HepG2 (cell line): ENCODE data around the gene ESR1. TPM values are rescaled to one million over a fixed set of nuclear protein-coding genes. Genes with fewer than 3 reads are reported as not detected.

ENCODE experiments used
- ATAC-seq: fragments of 200-7000 bp; cut with Tn5 transposase; 3 replicates; pipeline ENCODE4 v1.9.1; 2020; ENCODE audit warnings: mild to moderate bottlenecking, moderate library complexity
- BruUV-seq: library from RNA; stranded (reverse); fragments of 400-500 nt; replicated peaks from 2 replicates; lab custom pipeline; 2021; lab: Mats Ljungman, UMichigan
- CTCF ChIA-PET: fragments of 300-600 bp; formaldehyde crosslinking; extraction: SDS; loops from one replicate; lab custom pipeline; 2021; ENCODE audit warnings: low total read pairs, inconsistent platforms, low intra/inter-chr PET ratio; lab: Yijun Ruan, JAX
- POLR2A ChIA-PET: fragments of 350-600 bp; sonication (Branson Sonifier 250); formaldehyde crosslinking; loops from one replicate; lab custom pipeline; 2020; ENCODE audit warnings: antibody characterized with exemption, inconsistent platforms; lab: Yijun Ruan, JAX
- DNase-seq: peaks from one replicate; pipeline ENCODE4 v3.0.0-alpha.2; 2015; ENCODE audit warnings: low spot score
- FAIRE-seq: peaks from 3 replicates; lab custom pipeline; 2011; peaks lifted over from hg19 to GRCh38; lab: Jason Lieb, UNC
- H2AFZ ChIP-seq: one replicate; pipeline ENCODE4 v1.6.1; 2011; ENCODE audit warnings: low read length, inconsistent platforms
- H3K27ac ChIP-seq: fragments of 300-600 bp; 3 replicates; pipeline ENCODE4 v1.8.0; 2011; ENCODE audit warnings: mixed run types, mild to moderate bottlenecking, mixed read lengths, low read length, inconsistent platforms; ENCODE audit not compliant: insufficient read depth; ENCODE audit errors: extremely low read length
- H3K27me3 ChIP-seq, 2 experiments: fragments of 200-600 bp in 1 of 2; 2 replicates in 1 of 2; 3 replicates in 1 of 2; pipeline versions ENCODE4 v1.6.0 to v1.8.0; 2011; ENCODE audit warnings: low read length in 2 of 2, mild to moderate bottlenecking in 2 of 2, moderate library complexity in 2 of 2, inconsistent platforms in 1 of 2; ENCODE audit not compliant: insufficient read depth in 2 of 2, control insufficient read depth in 1 of 2
- H3K36me3 ChIP-seq, 2 experiments: fragments of 200-600 bp in 1 of 2; replicated peaks in 1 of 2; 2 replicates in 1 of 2; 3 replicates in 1 of 2; pipeline versions ENCODE4 v1.5.1 to v1.8.0; 2011; ENCODE audit warnings: low read length in 2 of 2, inconsistent platforms in 1 of 2; ENCODE audit not compliant: insufficient read depth in 2 of 2, control insufficient read depth in 1 of 2
- H3K4me1 ChIP-seq: 2 replicates; pipeline ENCODE4 v1.5.1; 2012; ENCODE audit warnings: low read length, inconsistent platforms; ENCODE audit not compliant: insufficient read depth
- H3K4me2 ChIP-seq: 2 replicates; pipeline ENCODE4 v1.6.0; 2011; ENCODE audit warnings: low read depth, low read length, inconsistent platforms
- H3K4me3 ChIP-seq, 3 experiments: fragments of 200-600 bp in 1 of 3; sonication (generic), shearing (Covaris generic) in 1 of 3; replicated peaks in 1 of 3; 2 replicates each; pipeline ENCODE4 v1.5.1; 2011 to 2016; ENCODE audit warnings: low read length in 3 of 3, inconsistent platforms in 2 of 3, low read depth in 2 of 3, mild to moderate bottlenecking in 2 of 3, control low read depth in 1 of 3, mixed read lengths in 1 of 3; ENCODE audit not compliant: insufficient read depth in 1 of 3
- H3K79me2 ChIP-seq: one replicate; pipeline ENCODE4 v1.6.1; 2011; ENCODE audit warnings: low read length, inconsistent platforms; ENCODE audit not compliant: insufficient read depth
- H3K9ac ChIP-seq: 2 replicates; pipeline ENCODE4 v1.6.0; 2011; ENCODE audit warnings: mild to moderate bottlenecking, low read depth, low read length, inconsistent platforms; ENCODE audit not compliant: insufficient read depth
- H3K9me3 ChIP-seq: 2 replicates; pipeline ENCODE4 v1.5.1; 2012; ENCODE audit warnings: mild to moderate bottlenecking, low read length
- H4K20me1 ChIP-seq: 2 replicates; pipeline ENCODE4 v1.6.0; 2011; ENCODE audit warnings: inconsistent platforms, mild to moderate bottlenecking, low read length, moderate library complexity; ENCODE audit not compliant: insufficient read depth
- HDAC1 ChIP-seq: sonication (generic); formaldehyde crosslinking; IDR thresholded peaks from 2 replicates; pipeline ENCODE4 v1.5.1; 2020; ENCODE audit warnings: mild to moderate bottlenecking, missing genetic modification reagents
- KLF15 ChIP-seq: sonication (generic); formaldehyde crosslinking; IDR thresholded peaks from 2 replicates; pipeline ENCODE4 v1.8.1; 2023; ENCODE audit warnings: borderline replicate concordance, mild to moderate bottlenecking, inconsistent platforms, missing genetic modification reagents, mixed read lengths
- KLF9 ChIP-seq: IDR thresholded peaks from 2 replicates; pipeline ENCODE4 v1.6.1; 2016; ENCODE audit warnings: low read depth
- MXD3 ChIP-seq: IDR thresholded peaks from 2 replicates; pipeline ENCODE4 v1.6.1; 2016; ENCODE audit warnings: mild to moderate bottlenecking, missing biosample characterization, missing genetic modification reagents
- NFE2L2 ChIP-seq: fragments of 150-350 bp; IDR thresholded peaks from 2 replicates; pipeline ENCODE4 v1.6.1; 2014; ENCODE audit warnings: low read length
- NR3C1 ChIP-seq: sonication (generic); formaldehyde crosslinking; IDR thresholded peaks from 2 replicates; pipeline ENCODE4 v1.4.0; 2020; ENCODE audit warnings: missing genetic modification reagents
- XRCC5 ChIP-seq: fragments of 200-400 bp; formaldehyde crosslinking; optimal IDR thresholded peaks from 2 replicates; pipeline ENCODE3; 2017; ENCODE audit warnings: mild to moderate bottlenecking, low read length
- ZMYM3 ChIP-seq: sonication (generic); formaldehyde crosslinking; IDR thresholded peaks from 2 replicates; pipeline ENCODE4 v1.5.1; 2020; ENCODE audit warnings: mild to moderate bottlenecking, missing genetic modification reagents
- ZNF101 ChIP-seq: sonication (generic); formaldehyde crosslinking; IDR thresholded peaks from 2 replicates; pipeline ENCODE4 v1.4.0; 2020; ENCODE audit warnings: mild to moderate bottlenecking, low read depth, missing genetic modification reagents, borderline replicate concordance
- ZNF232 ChIP-seq: sonication (generic); formaldehyde crosslinking; IDR thresholded peaks from 2 replicates; pipeline ENCODE4 v1.4.0; 2020; ENCODE audit warnings: missing genetic modification reagents, borderline replicate concordance
- ZNF510 ChIP-seq: sonication (generic); formaldehyde crosslinking; IDR thresholded peaks from 2 replicates; pipeline ENCODE4 v1.4.0; 2020; ENCODE audit warnings: low read depth, mild to moderate bottlenecking, missing genetic modification reagents
- ZNF530 ChIP-seq: sonication (generic); formaldehyde crosslinking; IDR thresholded peaks from 2 replicates; pipeline ENCODE4 v1.5.0; 2020; ENCODE audit warnings: low read depth, mild to moderate bottlenecking, missing genetic modification reagents
- ZNF563 ChIP-seq: sonication (generic); formaldehyde crosslinking; IDR thresholded peaks from 2 replicates; pipeline ENCODE4 v1.8.0; 2022; ENCODE audit warnings: mild to moderate bottlenecking, moderate library complexity, missing genetic modification reagents
- WGBS: methylation state at CpG from one replicate; pipeline ENCODE4 v1.1.6; 2017; ENCODE audit warnings: low lambda C conversion rate; 5-methylcytosine and 5-hydroxymethylcytosine counted together
- in situ Hi-C: cut with HindIII; loops from 2 replicates; pipeline ENCODE4 v1.10.0; 2017; ENCODE audit warnings: low pct_unique_long_range_greater_than_20kb; ENCODE audit not compliant: extremely low pct_ligation_motif_present
- intact Hi-C: fragments of 100-400 bp; cut with micrococcal nuclease; formaldehyde crosslinking; loops from one replicate; pipeline ENCODE4 v1.10.0; 2022; ENCODE audit not compliant: unreplicated experiment
- polyA plus RNA-seq, 8 experiments: library from polyadenylated mRNA; depleted of rRNA in 3 of 8; stranded (reverse) in 7 of 8; unstranded in 1 of 8; fragments of >200 nt; fragmentation: Illumina TruSeq in 4 of 8; extraction: Trizol in 4 of 8; gene quantifications; 2 replicates each; pipeline versions ENCODE4 v1.2.1 to v1.2.3, GENCODE V29; 2011 to 2016; ENCODE audit warnings: low read depth in 4 of 8, missing spikeins in 1 of 8, mixed read lengths in 1 of 8; ENCODE audit not compliant: insufficient read depth in 1 of 8
- total RNA-seq, 5 experiments: library from RNA; depleted of rRNA; stranded (reverse); fragments of >200 nt; fragmentation: Illumina TruSeq; extraction: Trizol; gene quantifications; 2 replicates each; pipeline ENCODE4 v1.2.3, GENCODE V29; 2016; ENCODE audit warnings: low read depth in 1 of 5
- TF ChIP-seq, protein P1 (sequence below): sonication (generic); formaldehyde crosslinking; IDR thresholded peaks from 2 replicates; pipeline ENCODE4 v1.4.0; 2020; ENCODE audit warnings: missing genetic modification reagents
- TF ChIP-seq, protein P2 (sequence below): sonication (generic); formaldehyde crosslinking; IDR thresholded peaks from 2 replicates; pipeline ENCODE4 v1.4.0; 2020; ENCODE audit warnings: mild to moderate bottlenecking, missing genetic modification reagents

The ESR1 gene
- total and polyA plus RNA-seq, 2 of the 13 experiments (the other 11 are each of a cell fraction or from before 2014, with no cell fraction given): not detected

DNA sequence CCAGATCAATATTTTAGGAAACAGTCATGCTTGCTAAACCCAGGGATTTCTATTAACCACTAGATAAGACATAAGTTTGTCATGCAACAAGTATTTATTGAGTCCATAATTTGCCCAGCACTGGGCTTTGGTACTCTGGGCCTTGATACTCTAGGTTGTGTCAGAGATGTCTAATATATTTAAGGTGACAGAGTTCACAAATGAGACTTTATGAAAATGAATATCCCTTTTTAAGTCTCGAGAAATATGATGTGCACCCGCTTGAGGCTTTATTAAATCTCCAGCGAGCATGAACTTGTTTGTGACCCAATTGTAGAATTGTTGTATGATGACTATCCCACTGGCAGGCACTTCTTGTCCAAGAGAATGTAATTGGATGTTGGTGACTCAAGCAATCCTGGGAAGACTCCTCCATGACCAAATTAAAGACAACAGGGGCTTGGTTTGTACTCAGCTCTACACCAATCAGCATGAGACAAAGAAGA, 109.2 kb downstream of the ESR1 start:
- ChIA-PET POLR2A (no interaction called here), CTCF (no interaction called here)
- no peaks in the 10 kb centered on the region for H3K9me3 ChIP-seq
- no peak for DNase-seq
- no peak overlapping the region for H2AFZ ChIP-seq
- no peaks in the 10 kb centered on the region for H3K27me3 ChIP-seq
- no peak overlapping the region for H3K9ac ChIP-seq
- H3K4me3 ChIP-seq: no peak overlapping the region
- no peaks in the 10 kb centered on the region for H3K4me1 ChIP-seq
- intact Hi-C loops (no loop called here), in situ Hi-C loops (no loop called here)
- H3K27ac ChIP-seq: no peak overlapping the region
- no peak overlapping the region for H3K4me2 ChIP-seq
- 4% methylated on average over 3 of the region's 3 CpGs for WGBS
- H4K20me1 ChIP-seq: no peaks in the 10 kb centered on the region
- TF ChIP-seq, protein P1, sequence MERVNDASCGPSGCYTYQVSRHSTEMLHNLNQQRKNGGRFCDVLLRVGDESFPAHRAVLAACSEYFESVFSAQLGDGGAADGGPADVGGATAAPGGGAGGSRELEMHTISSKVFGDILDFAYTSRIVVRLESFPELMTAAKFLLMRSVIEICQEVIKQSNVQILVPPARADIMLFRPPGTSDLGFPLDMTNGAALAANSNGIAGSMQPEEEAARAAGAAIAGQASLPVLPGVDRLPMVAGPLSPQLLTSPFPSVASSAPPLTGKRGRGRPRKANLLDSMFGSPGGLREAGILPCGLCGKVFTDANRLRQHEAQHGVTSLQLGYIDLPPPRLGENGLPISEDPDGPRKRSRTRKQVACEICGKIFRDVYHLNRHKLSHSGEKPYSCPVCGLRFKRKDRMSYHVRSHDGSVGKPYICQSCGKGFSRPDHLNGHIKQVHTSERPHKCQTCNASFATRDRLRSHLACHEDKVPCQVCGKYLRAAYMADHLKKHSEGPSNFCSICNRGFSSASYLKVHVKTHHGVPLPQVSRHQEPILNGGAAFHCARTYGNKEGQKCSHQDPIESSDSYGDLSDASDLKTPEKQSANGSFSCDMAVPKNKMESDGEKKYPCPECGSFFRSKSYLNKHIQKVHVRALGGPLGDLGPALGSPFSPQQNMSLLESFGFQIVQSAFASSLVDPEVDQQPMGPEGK (CRISPR knock-in tag): no peak
- no peak for TF ChIP-seq ZNF101 (CRISPR knock-in tag)
- no peak for TF ChIP-seq HDAC1 (CRISPR knock-in tag)
- TF ChIP-seq ZMYM3 (CRISPR knock-in tag): no peak
- TF ChIP-seq ZNF563 (CRISPR knock-in tag): no peak
- TF ChIP-seq ZNF510 (CRISPR knock-in tag): no peak
- TF ChIP-seq ZNF530 (CRISPR knock-in tag): no peak
- TF ChIP-seq KLF15 (CRISPR knock-in tag): no peak
- no peak for TF ChIP-seq KLF9 (CRISPR knock-in tag)
- TF ChIP-seq NFE2L2: no peak
- no peak for TF ChIP-seq NR3C1
- TF ChIP-seq, protein P2, sequence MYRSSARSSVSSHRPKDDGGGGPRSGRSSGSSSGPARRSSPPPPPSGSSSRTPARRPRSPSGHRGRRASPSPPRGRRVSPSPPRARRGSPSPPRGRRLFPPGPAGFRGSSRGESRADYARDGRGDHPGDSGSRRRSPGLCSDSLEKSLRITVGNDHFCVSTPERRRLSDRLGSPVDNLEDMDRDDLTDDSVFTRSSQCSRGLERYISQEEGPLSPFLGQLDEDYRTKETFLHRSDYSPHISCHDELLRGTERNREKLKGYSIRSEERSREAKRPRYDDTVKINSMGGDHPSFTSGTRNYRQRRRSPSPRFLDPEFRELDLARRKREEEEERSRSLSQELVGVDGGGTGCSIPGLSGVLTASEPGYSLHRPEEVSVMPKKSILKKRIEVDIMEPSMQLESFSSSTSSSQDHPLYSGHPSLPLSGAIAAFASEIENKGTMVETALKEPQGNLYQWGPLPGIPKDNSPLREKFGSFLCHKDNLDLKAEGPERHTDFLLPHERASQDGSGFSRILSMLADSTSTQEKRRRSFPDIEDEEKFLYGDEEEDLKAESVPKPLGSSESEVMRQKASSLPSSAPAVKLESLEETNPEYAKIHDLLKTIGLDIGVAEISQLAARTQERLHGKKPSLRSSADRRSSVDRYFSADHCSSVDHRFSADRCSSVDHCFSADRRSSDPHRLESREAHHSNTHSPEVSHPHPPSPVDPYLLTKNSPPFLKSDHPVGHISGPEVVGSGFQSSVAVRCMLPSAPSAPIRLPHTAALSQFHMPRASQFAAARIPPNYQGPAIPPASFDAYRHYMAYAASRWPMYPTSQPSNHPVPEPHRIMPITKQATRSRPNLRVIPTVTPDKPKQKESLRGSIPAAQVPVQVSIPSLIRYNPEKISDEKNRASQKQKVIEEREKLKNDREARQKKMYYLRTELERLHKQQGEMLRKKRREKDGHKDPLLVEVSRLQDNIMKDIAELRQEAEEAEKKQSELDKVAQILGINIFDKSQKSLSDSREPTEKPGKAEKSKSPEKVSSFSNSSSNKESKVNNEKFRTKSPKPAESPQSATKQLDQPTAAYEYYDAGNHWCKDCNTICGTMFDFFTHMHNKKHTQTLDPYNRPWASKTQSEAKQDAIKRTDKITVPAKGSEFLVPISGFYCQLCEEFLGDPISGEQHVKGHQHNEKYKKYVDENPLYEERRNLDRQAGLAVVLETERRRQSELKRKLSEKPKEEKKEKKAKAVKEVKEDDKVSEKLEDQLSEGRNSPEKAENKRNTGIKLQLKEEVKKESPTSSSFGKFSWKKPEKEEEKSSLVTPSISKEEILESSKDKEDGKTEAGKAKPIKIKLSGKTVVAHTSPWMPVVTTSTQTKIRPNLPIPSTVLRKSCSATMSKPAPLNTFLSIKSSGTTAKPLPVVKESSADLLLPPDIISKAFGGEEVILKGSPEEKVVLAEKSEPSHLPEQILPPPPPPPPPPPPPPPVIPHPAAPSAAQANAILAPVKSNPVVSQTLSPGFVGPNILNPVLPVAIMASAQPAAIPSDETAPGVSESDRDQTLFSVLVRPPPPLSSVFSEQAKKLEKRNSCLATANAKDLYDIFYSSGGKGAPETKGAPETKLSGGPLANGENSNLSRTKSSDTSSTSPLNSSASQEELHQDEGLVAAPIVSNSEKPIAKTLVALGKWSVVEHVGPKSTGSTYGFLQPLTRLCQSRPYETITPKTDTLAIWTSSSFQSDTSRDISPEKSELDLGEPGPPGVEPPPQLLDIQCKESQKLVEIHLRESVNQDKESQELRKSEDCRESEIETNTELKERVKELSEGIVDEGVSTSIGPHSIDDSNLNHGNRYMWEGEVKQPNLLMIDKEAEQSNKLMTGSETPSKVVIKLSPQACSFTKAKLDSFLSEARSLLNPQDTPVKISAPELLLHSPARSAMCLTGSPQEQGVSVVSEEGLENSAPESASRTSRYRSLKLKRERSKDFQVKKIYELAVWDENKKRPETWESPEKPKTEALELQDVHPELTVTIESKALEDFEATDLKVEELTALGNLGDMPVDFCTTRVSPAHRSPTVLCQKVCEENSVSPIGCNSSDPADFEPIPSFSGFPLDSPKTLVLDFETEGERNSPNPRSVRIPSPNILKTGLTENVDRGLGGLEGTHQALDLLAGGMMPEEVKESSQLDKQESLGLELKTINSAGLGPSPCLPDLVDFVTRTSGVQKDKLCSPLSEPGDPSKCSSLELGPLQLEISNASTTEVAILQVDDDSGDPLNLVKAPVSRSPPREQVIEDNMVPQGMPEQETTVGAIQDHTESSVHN (CRISPR knock-in tag): no peak
- TF ChIP-seq MXD3: no peak
- no peak for TF ChIP-seq ZNF232 (CRISPR knock-in tag)
- TF ChIP-seq XRCC5: no peak
- no peaks in the 10 kb centered on the region for H3K36me3 ChIP-seq
- BruUV-seq: no TSS peak
- FAIRE-seq: no peak
- ATAC-seq: no peak
- H3K79me2 ChIP-seq: no peaks in the 10 kb centered on the region
